Smooth muscle cell (in vitro differentiated cells): ENCODE measurements around the gene SPOCK1. TPM values are rescaled to one million over a fixed set of nuclear protein-coding genes. Genes with fewer than 3 reads are reported as not detected.

Experiments used
- DNase-seq: peaks from one replicate; lab custom pipeline; 2025; ENCODE audit not compliant: unreplicated experiment; lab: John Stamatoyannopoulos, UW
- H2AFZ ChIP-seq: fragments of 200-600 bp; sonication (generic); 2 replicates; pipeline ENCODE4 v1.6.0; 2016; ENCODE audit warnings: antibody characterized with exemption, low read depth, mild to moderate bottlenecking
- H3F3A ChIP-seq: fragments of 200-600 bp; sonication (generic); 2 replicates; pipeline ENCODE4 v1.6.0; 2017; ENCODE audit warnings: antibody characterized with exemption, low read depth
- H3K27ac ChIP-seq: fragments of 200-600 bp; sonication (generic); 2 replicates; pipeline ENCODE4 v1.5.1; 2016; ENCODE audit warnings: low read depth, mild to moderate bottlenecking
- H3K27me3 ChIP-seq: fragments of 200-600 bp; sonication (generic); 2 replicates; pipeline ENCODE4 v1.6.1; 2016; ENCODE audit warnings: low read depth, mild to moderate bottlenecking
- H3K36me3 ChIP-seq: fragments of 200-600 bp; sonication (generic); 2 replicates; pipeline ENCODE4 v1.5.1; 2016; ENCODE audit warnings: low read depth
- H3K4me1 ChIP-seq: fragments of 200-600 bp; sonication (generic); 2 replicates; pipeline ENCODE4 v1.5.1; 2016; ENCODE audit warnings: low read depth
- H3K4me2 ChIP-seq: fragments of 200-600 bp; sonication (generic); 2 replicates; pipeline ENCODE4 v1.6.0; 2016; ENCODE audit warnings: mild to moderate bottlenecking
- H3K4me3 ChIP-seq: fragments of 200-600 bp; sonication (generic); 2 replicates; pipeline ENCODE4 v1.5.1; 2016; ENCODE audit warnings: mild to moderate bottlenecking
- H3K79me2 ChIP-seq: fragments of 200-600 bp; sonication (generic); 2 replicates; pipeline ENCODE4 v1.6.0; 2016; ENCODE audit warnings: low read depth, mild to moderate bottlenecking
- H3K9ac ChIP-seq: fragments of 200-600 bp; sonication (generic); 2 replicates; pipeline ENCODE4 v1.6.0; 2016; ENCODE audit warnings: low read depth
- H3K9me3 ChIP-seq: fragments of 200-600 bp; sonication (generic); replicated peaks from 2 replicates; pipeline ENCODE4 v1.5.1; 2016; ENCODE audit warnings: low read depth
- H4K20me1 ChIP-seq: fragments of 200-600 bp; sonication (generic); 2 replicates; pipeline ENCODE4 v1.6.0; 2016; ENCODE audit warnings: low read depth
- WGBS: methylation state at CpG from one replicate; pipeline ENCODE4 v1.1.7; 2016; ENCODE audit warnings: low lambda C conversion rate; 5-methylcytosine and 5-hydroxymethylcytosine counted together
- polyA plus RNA-seq: library from polyadenylated mRNA; unstranded; fragments of >200 nt; fragmentation: Nextera tagmentation; extraction: Ambion mirVana; gene quantifications from 2 replicates; pipeline ENCODE4 v1.2.1, GENCODE V29; 2016
- total RNA-seq: library from RNA; depleted of rRNA; stranded (reverse); fragments of >200 nt; gene quantifications from 2 replicates; pipeline ENCODE4 v1.2.3, GENCODE V29; 2014
- TF ChIP-seq, protein P1 (sequence below): fragments of 200-600 bp; sonication (generic); IDR thresholded peaks from 2 replicates; pipeline ENCODE4 v1.5.1; 2017; ENCODE audit warnings: borderline replicate concordance, mild to moderate bottlenecking, antibody characterized with exemption; ENCODE audit not compliant: insufficient read depth, poor library complexity, severe bottlenecking

Gene SPOCK1
- total and polyA plus RNA-seq, 2 experiments from 2014 or later, result 56.2 to 80.0 TPM

DNA sequence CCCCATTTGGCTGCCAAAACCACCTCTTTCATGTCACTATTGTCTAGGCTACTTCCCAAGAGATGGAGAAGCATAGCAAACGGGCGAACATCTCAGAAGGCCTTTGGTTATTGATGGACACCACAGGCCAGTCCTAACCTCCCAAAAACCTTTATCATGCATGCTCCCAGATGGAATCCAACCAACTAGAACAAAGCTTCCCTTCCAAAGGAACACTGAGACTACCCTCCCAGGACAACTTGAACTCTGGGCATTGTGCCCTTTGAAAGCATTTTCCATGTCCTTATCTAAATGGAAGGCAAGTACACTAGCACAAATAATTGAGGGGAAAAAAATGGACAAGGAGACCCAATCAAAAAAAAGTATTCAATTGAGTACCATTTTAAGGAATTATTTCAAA, 65.6 kb downstream of the SPOCK1 start:
- no peak overlapping the region for H3K4me3 ChIP-seq
- no peak overlapping the region for H3K9ac ChIP-seq
- no peaks in the 10 kb centered on the region for H3F3A ChIP-seq
- H3K4me1 ChIP-seq, result no peaks in the 10 kb centered on the region
- no peak overlapping the region for H2AFZ ChIP-seq
- H3K36me3 ChIP-seq, result no peaks in the 10 kb centered on the region
- no peak overlapping the region for H3K27ac ChIP-seq
- no peak overlapping the region for H3K4me2 ChIP-seq
- no peak for DNase-seq
- TF ChIP-seq, protein P1, sequence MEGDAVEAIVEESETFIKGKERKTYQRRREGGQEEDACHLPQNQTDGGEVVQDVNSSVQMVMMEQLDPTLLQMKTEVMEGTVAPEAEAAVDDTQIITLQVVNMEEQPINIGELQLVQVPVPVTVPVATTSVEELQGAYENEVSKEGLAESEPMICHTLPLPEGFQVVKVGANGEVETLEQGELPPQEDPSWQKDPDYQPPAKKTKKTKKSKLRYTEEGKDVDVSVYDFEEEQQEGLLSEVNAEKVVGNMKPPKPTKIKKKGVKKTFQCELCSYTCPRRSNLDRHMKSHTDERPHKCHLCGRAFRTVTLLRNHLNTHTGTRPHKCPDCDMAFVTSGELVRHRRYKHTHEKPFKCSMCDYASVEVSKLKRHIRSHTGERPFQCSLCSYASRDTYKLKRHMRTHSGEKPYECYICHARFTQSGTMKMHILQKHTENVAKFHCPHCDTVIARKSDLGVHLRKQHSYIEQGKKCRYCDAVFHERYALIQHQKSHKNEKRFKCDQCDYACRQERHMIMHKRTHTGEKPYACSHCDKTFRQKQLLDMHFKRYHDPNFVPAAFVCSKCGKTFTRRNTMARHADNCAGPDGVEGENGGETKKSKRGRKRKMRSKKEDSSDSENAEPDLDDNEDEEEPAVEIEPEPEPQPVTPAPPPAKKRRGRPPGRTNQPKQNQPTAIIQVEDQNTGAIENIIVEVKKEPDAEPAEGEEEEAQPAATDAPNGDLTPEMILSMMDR, result no peak
- WGBS, result 100% methylated on average over 2 of the region's 2 CpGs
- H4K20me1 ChIP-seq, result no peaks in the 10 kb centered on the region
- H3K79me2 ChIP-seq, result no peaks in the 10 kb centered on the region
- peaks cover 10% of the 10 kb centered on the region for H3K27me3 ChIP-seq
- H3K9me3 ChIP-seq, result no peaks in the 10 kb centered on the region

DNA sequence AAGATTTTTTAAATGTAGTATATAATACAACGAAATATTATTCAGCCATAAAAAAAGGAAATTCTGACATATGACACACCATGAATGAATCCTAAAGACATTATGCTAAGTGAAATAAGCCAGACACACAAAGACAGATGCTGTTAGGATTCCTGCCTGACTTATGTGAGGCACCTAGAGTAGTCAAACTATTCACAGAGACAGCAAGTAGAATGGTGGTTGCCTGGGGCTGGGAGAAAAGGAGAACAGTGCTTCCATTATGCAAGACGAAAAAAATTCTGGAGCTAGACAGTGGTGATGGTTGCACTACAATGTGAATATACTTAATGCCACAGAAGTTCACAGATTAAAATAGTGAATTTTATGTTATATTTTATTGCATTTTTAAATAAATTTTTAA, 66.8 kb downstream of the SPOCK1 start:
- no peaks in the 10 kb centered on the region for H3F3A ChIP-seq
- no peak overlapping the region for H3K9ac ChIP-seq
- 40% methylated on average over 2 of the region's 2 CpGs for WGBS
- no peaks in the 10 kb centered on the region for H3K4me1 ChIP-seq
- H3K79me2 ChIP-seq, result no peaks in the 10 kb centered on the region
- peaks cover under 1% of the 10 kb centered on the region for H3K27me3 ChIP-seq
- DNase-seq, result no peak
- TF ChIP-seq, protein P1, result no peak
- H2AFZ ChIP-seq, result no peak overlapping the region
- H3K36me3 ChIP-seq, result no peaks in the 10 kb centered on the region
- H3K27ac ChIP-seq, result no peak overlapping the region
- H3K4me2 ChIP-seq, result no peak overlapping the region
- H3K4me3 ChIP-seq, result no peak overlapping the region
- H3K9me3 ChIP-seq, result no peaks in the 10 kb centered on the region
- no peaks in the 10 kb centered on the region for H4K20me1 ChIP-seq

DNA sequence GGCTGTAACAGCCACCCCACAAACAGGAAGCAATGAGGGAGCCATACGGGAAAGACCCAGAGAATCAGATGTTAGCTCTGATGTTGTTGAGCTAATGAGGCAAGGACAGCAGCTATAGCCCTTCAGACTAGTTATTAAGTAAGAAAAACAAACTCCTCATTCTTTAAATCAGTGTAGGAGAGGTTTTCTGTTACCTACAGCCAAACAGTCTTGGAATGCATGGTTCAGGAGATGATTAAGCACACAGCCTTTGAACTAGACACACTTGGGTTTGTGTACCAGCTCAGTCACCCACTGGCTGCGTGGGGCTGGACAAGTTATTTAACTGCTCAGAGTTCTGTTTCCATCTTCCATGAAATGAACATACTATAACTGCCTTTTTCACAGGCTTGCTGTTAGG, 68.1 kb downstream of the SPOCK1 start:
- Histone ChIP-seq H3K27ac (no peak overlapping the region), H3K36me3 (no peaks in the 10 kb centered on the region)
- 34% methylated on average over 2 of the region's 2 CpGs for whole genome bisulfite sequencing

DNA sequence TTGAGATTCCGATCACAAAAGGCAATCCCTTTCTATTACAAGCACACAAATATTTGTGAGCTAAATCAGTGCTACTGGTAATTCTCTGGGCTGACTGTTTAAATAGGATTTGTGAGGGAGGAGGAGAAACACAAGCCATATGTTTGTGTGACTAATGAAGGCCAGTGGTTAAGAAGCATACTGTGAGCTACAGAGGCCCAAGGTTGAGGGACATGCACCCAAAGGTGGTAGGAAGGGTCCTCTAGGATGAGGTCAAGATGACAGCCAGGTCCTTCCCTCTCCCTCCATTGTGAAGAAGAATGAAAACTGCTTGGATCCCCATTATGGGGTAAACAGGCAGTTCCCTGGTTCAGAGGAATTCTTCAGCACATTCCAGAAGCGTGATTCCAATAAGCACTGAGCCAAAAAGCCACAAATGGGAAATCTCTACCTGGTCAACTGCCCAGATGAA, 83.9 kb downstream of the SPOCK1 start:
- H3F3A ChIP-seq, result peaks cover 18% of the 10 kb centered on the region
- peaks cover 9% of the 10 kb centered on the region for H3K4me1 ChIP-seq
- no peaks in the 10 kb centered on the region for H3K36me3 ChIP-seq
- peak overlapping the region; percentile 80 for H3K4me2 ChIP-seq
- H3K27ac ChIP-seq, result peak overlapping the region; percentile 79
- no peak overlapping the region for H3K4me3 ChIP-seq
- TF ChIP-seq, protein P1, result no peak
- no peak overlapping the region for H2AFZ ChIP-seq
- H3K9me3 ChIP-seq, result no peaks in the 10 kb centered on the region
- H3K9ac ChIP-seq, result no peak overlapping the region
- H3K79me2 ChIP-seq, result no peaks in the 10 kb centered on the region
- H4K20me1 ChIP-seq, result no peaks in the 10 kb centered on the region
- no peaks in the 10 kb centered on the region for H3K27me3 ChIP-seq
- DNase-seq, result no peak
- 57% methylated on average over 2 of the region's 2 CpGs for WGBS

More for the DNA sequence above, 68.1 kb downstream of the SPOCK1 start:
- Histone ChIP-seq H3K4me3 (no peak overlapping the region), H3K4me2 (no peak overlapping the region), H3F3A (no peaks in the 10 kb centered on the region), H4K20me1 (no peaks in the 10 kb centered on the region), H3K9me3 (no peaks in the 10 kb centered on the region), H3K79me2 (no peaks in the 10 kb centered on the region), H2AFZ (no peak overlapping the region), H3K27me3 (no peaks in the 10 kb centered on the region), H3K9ac (no peak overlapping the region), H3K4me1 (no peaks in the 10 kb centered on the region)
- DNase-seq, result no peak
- TF ChIP-seq, protein P1, result no peak
